Kidney (tissue), 14 donors: ENCODE measurements around the gene ESAM. TPM values are rescaled to one million over a fixed set of nuclear protein-coding genes. Genes with fewer than 3 reads are reported as not detected.

Source experiments
- DNase-seq, 5 donors: peaks; one replicate each; pipeline ENCODE4 v3.0.0-alpha.2; 2013 to 2020
- FAIRE-seq: peaks from 2 replicates; lab custom pipeline; 2012; peaks lifted over from hg19 to GRCh38; lab: Jason Lieb, UNC
- H3K27ac ChIP-seq, 2 donors: one replicate each; pipeline ENCODE4 v1.7.0; 2013; ENCODE audit warnings: low read depth in 2 of 2, low read length in 2 of 2, inconsistent platforms in 1 of 2
- H3K27me3 ChIP-seq: one replicate; pipeline ENCODE4 v1.7.1; 2013; ENCODE audit warnings: low read length, inconsistent platforms; ENCODE audit not compliant: control insufficient read depth, insufficient read depth
- H3K36me3 ChIP-seq, 3 donors: one replicate each; pipeline versions ENCODE4 v1.7.0 to v1.7.1; 2013; ENCODE audit warnings: low read length in 3 of 3, control low read depth in 1 of 3, inconsistent platforms in 1 of 3; ENCODE audit not compliant: insufficient read depth in 3 of 3, control insufficient read depth in 2 of 3
- H3K4me1 ChIP-seq, 3 donors: one replicate each; pipeline versions ENCODE4 v1.7.0 to v1.7.1; 2013; ENCODE audit warnings: low read length in 3 of 3, inconsistent platforms in 1 of 3, low read depth in 1 of 3; ENCODE audit not compliant: control insufficient read depth in 2 of 3, insufficient read depth in 2 of 3
- H3K4me3 ChIP-seq, 3 donors: one replicate each; pipeline versions ENCODE4 v1.7.0 to v1.8.1; 2013; ENCODE audit warnings: low read length in 3 of 3, control low read depth in 1 of 3, inconsistent platforms in 1 of 3
- H3K9ac ChIP-seq, 3 donors: one replicate each; pipeline versions ENCODE4 v1.7.0 to v1.7.1; 2013; ENCODE audit warnings: low read length in 3 of 3, control low read depth in 1 of 3, inconsistent platforms in 1 of 3
- H3K9me3 ChIP-seq, 3 donors: one replicate each; pipeline versions ENCODE4 v1.7.0 to v1.7.1; 2013; ENCODE audit warnings: low read length in 3 of 3, control low read depth in 1 of 3, inconsistent platforms in 1 of 3; ENCODE audit not compliant: control insufficient read depth in 2 of 3, insufficient read depth in 1 of 3
- CTCF ChIP-seq: IDR thresholded peaks from 3 replicates; pipeline ENCODE4 v1.5.1; 2012; ENCODE audit warnings: mild to moderate bottlenecking, moderate library complexity, borderline replicate concordance; ENCODE audit not compliant: insufficient read depth; ENCODE audit errors: extremely low read depth
- intact Hi-C: fragments of 100-400 bp; cut with DNase I; formaldehyde crosslinking; loops from one replicate; pipeline ENCODE4 v1.11.1; 2022
- polyA plus RNA-seq: library from polyadenylated mRNA; stranded (reverse); fragments of 350-450 nt; fragmentation: Illumina TruSeq; extraction: RNeasy Lipid Tissue Mini Kit (QIAGEN cat#74804); gene quantifications from one replicate; pipeline ENCODE4 v1.2.3, GENCODE V29; 2014; ENCODE audit warnings: low read depth, low replicate concordance; ENCODE audit not compliant: insufficient read depth
- total RNA-seq: library from RNA; stranded (reverse); fragmentation: NEBNext Ultra II Directional; extraction: Animal tissue kit (Norgen Biotek cat#: 25700); gene quantifications from one replicate; pipeline ENCODE4 v1.2.1, GENCODE V29; 2021
- donor health status: control.
- donor health status: control.
- donor health status: control.
- donor health status: control.
- donor health status: control.
- donor health status: DM: yes; HTN: yes; CAD: no.
- donor health status: Normal renal cell carcinoma (clear cell type).

Gene ESAM
- total and polyA plus RNA-seq, 2 donors from 2014 or later, result 63.0 to 85.8 TPM

GRCh38 chr11:124747406-124748099, 14.5 kb downstream of the ESAM start:
- Histone ChIP-seq H3K4me3 (no peak overlapping the region), H3K27me3 (peaks cover 57% of the 10 kb centered on the region), H3K9me3 (no peaks in the 10 kb centered on the region), H3K27ac (peak overlapping the region in 1 of 2 donors; percentile 54), H3K36me3 (no peaks in the 10 kb centered on the region), H3K9ac (no peak overlapping the region), H3K4me1 (peaks cover 0 to 18% (median 0%) of the 10 kb centered on the region in 3 donors)
- TF ChIP-seq CTCF, result no peak
- intact Hi-C loops, result no loop called here
- FAIRE-seq (no peak), DNase-seq (peak in 1 of 5 donors; percentile 45)

- FAIRE-seq (no peak), DNase-seq (peak; percentile 77 to 93 (median 83))
- peak overlapping the region; percentile 52 to 85 (median 63) for H3K4me3 ChIP-seq
- TF ChIP-seq CTCF, result peak; percentile 62
- peaks cover 0 to 18% (median 0%) of the 10 kb centered on the region in 3 donors for H3K4me1 ChIP-seq
- intact Hi-C loops, result no loop called here
- H3K27me3 ChIP-seq, result peaks cover 55% of the 10 kb centered on the region
- peak overlapping the region; percentile 40 to 51 (median 43) for H3K9ac ChIP-seq
- H3K27ac ChIP-seq, result peak overlapping the region; percentile 64 to 76
- no peaks in the 10 kb centered on the region for H3K9me3 ChIP-seq
- no peaks in the 10 kb centered on the region for H3K36me3 ChIP-seq
Measured at GRCh38 chr11:124746621-124747243, 15.4 kb downstream of the ESAM start.

- FAIRE-seq (no peak), DNase-seq (peak in 4 of 5 donors; percentile 38 to 85 (median 64))
- Histone ChIP-seq H3K9ac (peak overlapping the region; percentile 10 to 43 (median 40)), H3K4me1 (peaks cover 0 to 18% (median 0%) of the 10 kb centered on the region in 3 donors), H3K9me3 (no peaks in the 10 kb centered on the region), H3K27ac (peak overlapping the region; percentile 64 to 76), H3K36me3 (no peaks in the 10 kb centered on the region), H3K27me3 (peaks cover 55% of the 10 kb centered on the region), H3K4me3 (peak overlapping the region; percentile 52 to 85 (median 63))
- no peak for TF ChIP-seq CTCF
- intact Hi-C loops, result no loop called here
Measured at GRCh38 chr11:124745835-124746620, 16.1 kb downstream of the ESAM start.
